ENCODE results near the gene NDE1.
"Not testable (repeated sequence)": the region's sequence is repeated elsewhere in the genome, so short reads cannot be mapped to it uniquely, and the experiment has no call there.

NDE1 gene

DNA sequence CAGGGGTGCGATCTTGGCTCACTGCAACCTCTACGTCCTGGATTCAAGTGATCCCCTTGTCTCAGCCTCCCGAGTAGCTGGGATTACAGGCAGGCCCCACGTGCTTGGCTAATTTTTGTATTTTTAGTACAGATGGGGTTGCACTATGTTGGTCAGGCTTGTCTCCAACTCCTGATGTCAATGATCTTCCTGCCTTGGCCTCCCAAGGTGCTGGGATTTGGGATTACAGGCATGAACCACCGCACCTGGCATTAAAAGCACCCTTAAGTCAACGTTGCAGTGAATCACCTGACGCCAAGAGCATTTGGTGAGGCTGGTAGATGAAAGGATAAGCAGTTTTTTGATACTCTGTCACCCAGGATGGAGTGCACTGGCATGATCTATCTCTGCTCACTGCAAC, 59.0 kb downstream of the NDE1 start:
- H3K4me3 ChIP-seq (ENCODE audit: low read length) = no peak overlapping the region
- TF ChIP-seq ZNF274 (IDR thresholded peaks at IDR 0.05; ENCODE audit: low read depth, low read length) = no peak

DNA sequence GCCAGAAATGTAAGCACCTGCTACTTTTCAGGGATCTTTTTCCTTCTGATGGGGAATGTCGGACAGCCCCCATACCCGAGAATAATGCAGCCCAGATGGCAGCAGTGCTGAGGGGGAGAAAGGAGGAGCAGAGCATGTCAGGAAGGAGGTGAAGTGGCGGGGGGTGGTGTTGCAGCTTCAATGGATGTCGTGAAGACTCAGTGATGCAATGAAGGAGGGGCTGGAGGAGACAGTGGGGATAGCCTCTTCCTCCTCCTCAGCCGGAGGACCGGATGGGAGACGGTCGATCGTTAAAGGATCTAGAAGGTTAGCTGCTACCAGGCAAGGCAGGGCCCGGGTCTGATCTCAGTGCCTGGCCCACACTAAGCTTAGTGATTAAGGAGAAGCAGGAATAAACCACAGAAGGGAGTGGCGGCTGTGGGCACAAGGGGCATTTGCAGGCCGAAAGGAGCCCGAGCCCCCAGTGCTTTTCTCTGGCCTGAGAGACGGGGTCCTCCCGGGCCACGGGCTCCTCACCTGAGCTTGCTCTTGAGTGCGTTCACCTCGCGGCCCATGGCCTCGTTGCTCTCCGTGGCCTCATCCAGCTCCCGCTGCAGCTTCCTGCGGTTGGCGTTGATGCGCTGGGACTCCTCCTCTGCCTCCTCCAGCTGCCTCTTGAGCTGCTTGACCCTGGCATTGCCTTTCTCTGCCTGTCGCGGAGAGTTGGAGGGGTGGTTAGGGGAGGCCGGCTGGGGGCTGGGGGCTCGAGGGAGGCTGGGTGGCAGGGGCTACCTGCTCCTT, 64.5 kb downstream of the NDE1 start:
- TF ChIP-seq ZNF274 (IDR thresholded peaks at IDR 0.05; ENCODE audit: low read depth, low read length) = no peak
- no peak overlapping the region for H3K4me3 ChIP-seq (ENCODE audit: low read length)

DNA sequence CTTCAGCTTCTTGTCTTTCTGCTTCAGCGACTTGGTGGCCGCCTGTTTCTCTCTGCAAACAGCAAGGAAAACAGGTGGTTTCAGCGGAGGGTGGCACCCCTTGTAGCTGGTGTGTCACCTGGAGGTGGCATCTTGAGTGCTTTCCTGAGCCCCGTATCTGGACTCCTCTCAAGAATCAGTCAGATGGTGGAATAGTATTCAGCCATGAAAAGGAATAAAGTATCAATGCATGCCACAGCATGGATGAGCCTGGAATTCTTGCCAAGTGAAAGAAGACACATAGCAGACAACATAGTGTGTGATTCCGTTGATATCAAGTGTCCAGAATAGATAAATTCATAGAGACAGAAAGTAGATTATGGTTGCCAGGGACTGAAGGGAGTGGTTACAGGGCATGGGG, 65.2 kb downstream of the NDE1 start:
- no peak overlapping the region for H3K4me3 ChIP-seq (ENCODE audit: low read length)
- no peak for TF ChIP-seq ZNF274 (IDR thresholded peaks at IDR 0.05; ENCODE audit: low read depth, low read length)

DNA sequence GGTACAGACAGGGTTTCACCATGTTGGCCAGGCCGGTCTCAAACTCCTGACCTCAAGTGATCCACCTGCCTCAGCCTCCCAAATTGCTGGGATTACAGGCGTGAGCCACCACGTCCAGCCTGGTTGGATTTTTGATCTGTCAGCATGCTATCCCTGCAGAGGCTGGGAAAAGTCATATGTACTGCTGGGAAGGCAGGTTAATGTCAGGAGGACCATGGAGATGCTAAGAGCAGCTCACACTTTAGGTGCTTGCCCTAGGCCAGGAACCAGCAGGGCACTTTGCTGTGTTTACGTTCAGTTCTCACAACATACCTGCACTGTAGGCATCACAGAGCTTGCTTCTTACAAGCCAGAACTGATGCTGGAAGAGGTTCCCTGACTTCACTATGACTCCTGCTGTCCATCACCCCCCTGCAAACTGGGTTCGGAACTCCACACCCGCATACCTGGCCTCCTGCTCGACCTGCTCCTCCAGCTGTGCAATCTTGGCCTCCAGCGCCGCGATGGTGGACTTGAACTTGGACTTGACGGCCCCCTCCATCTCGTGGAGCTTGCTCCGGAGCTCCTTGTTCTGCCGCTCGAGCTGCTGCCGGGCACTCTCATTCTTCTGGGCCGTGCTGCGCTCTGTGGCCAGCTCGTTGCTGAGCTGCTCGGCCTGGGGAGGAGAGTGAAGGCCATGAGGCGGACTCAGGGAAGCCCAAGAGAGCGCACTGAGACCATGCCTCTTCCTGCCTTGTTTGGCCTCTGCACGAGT, 66.8 kb downstream of the NDE1 start:
- no peak for TF ChIP-seq ZNF274 (IDR thresholded peaks at IDR 0.05; ENCODE audit: low read depth, low read length)
- H3K4me3 ChIP-seq (ENCODE audit: low read length) = no peak overlapping the region

DNA sequence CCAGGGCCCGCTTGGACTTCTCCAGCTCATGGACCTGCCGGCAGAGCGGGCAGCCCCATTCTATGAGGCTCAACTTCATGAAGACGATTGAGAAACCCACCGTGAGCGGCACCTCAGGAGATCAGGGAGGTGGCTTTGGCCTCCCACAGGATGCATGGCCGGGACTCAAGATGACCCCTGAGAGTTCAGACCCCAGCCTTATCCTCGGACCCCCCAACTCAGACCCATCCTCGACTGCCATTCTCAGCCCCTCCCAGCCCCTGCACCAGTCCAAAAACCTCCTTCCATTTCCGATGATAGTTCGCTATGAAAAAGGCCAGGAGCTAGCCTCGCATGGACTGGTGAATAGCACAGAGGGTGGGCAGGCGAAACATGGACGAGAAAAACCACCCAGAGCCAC, 71.0 kb downstream of the NDE1 start:
- TF ChIP-seq ZNF274 (IDR thresholded peaks at IDR 0.05; ENCODE audit: low read depth, low read length) = no peak
- H3K4me3 ChIP-seq (ENCODE audit: low read length) = no peak overlapping the region

DNA sequence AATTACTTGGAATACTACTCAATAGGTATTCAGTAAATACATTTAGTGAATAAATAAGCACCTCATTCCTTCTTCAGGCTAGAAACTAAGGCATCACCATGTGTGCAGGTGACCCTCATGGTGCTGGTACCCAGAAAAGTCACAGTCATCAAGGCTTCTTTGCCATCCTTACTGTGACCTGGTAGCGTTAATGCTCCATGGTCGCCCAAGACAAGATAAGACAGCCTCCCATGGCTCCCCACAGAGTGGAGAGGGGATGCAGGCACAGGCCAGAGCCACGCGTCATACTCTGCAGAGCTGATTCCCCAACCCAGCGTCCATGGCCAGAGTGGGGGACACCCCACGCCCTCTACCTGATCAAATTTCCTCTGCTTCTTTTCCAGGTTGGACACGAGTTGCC, 73.8 kb downstream of the NDE1 start:
- TF ChIP-seq ZNF274 (IDR thresholded peaks at IDR 0.05; ENCODE audit: low read depth, low read length) = no peak
- no peak overlapping the region for H3K4me3 ChIP-seq (ENCODE audit: low read length)

DNA sequence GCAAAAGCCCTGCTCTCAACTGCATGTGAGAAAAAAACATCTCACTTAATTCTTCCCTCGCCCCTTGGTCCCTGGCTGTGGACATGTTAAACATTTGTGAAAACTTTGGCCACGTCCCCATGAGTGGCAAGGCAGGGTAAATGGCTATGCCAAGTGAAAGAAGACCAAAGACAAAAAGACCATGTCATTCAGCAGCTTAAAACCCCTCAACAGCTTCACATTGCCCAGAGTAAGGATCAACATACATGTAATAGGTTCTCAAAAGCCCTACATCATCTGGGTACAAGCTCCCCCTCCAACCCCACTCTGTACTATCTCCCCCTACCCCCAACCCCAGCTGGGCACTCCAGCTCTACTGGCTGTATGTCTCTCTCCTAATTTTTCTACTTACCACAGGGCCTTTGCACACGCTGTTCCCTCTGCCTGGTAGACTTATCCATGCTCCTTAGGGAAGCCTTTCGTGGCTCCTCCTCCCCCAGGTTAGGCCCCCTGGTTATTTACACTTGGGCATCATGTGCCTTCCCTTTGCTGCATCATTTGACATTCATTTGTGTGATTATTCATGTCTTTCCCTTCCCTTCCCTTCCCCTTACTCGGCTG, 75.7 kb downstream of the NDE1 start:
- no peak for TF ChIP-seq ZNF274 (IDR thresholded peaks at IDR 0.05; ENCODE audit: low read depth, low read length)
- H3K4me3 ChIP-seq (ENCODE audit: low read length) = no peak overlapping the region

DNA sequence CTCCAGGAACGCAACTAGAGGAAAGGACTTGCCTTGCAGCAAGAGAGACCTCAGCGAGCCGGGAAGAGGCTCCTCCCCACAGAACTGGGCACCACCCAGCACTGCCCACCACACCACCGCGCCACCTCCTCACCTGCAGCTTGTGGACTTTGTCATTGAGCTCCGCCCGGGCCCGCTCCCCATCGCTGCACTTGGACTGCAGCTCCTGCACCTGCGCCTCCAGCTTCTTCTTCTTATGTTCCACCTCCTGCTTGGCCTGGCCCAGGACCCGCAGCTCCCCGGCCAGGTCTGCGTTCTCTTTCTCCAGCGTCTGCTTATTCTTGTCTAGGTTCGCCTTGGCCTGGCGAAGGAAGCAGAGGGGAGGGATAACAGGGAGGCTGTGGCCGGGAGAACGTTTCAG, 76.7 kb downstream of the NDE1 start:
- TF ChIP-seq ZNF274 (IDR thresholded peaks at IDR 0.05; ENCODE audit: low read depth, low read length) = no peak
- H3K4me3 ChIP-seq (ENCODE audit: low read length) = no peak overlapping the region

DNA sequence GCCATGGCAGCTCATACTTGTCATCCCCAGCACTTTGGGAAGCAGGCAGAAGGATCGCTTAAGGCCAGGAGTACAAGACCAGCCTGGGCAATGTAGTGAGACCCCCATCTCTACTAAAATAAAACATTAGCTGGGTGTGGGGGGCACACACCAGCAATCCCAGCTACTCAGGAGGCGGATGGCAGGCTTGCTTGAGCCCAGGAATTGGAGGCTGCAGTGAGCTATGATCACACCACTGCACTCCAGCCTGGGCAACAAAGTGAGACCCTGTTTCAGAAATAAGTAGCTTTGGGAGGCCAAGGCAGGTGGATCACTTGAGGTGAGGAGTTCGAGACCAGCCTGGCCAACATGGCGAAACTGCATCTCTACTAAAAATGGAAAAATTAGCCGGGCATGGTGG, 77.7 kb downstream of the NDE1 start:
- not testable (repeated sequence) for H3K4me3 ChIP-seq (ENCODE audit: low read length)

DNA sequence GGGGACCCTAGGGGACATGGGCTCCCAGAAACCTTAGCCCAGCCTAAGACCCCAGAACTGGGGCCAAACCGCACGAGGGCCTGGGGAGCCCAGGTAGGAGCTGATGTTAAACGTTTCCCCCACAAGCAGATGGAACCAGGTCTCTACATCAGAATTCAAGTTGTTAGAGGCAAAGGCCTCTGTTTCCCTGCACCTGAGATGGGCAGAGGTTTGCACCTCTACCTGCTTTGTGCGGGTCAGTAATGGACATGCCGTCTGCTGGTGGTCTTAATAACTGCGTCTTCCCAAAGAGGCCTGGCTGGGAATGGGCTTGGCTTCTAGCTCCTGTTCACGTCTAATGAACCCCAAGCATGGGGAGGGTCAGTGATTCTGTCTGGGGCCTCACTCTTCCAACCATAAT, 79.1 kb downstream of the NDE1 start:
- no peak for TF ChIP-seq ZNF274 (IDR thresholded peaks at IDR 0.05; ENCODE audit: low read depth, low read length)
- H3K4me3 ChIP-seq (ENCODE audit: low read length) = no peak overlapping the region

DNA sequence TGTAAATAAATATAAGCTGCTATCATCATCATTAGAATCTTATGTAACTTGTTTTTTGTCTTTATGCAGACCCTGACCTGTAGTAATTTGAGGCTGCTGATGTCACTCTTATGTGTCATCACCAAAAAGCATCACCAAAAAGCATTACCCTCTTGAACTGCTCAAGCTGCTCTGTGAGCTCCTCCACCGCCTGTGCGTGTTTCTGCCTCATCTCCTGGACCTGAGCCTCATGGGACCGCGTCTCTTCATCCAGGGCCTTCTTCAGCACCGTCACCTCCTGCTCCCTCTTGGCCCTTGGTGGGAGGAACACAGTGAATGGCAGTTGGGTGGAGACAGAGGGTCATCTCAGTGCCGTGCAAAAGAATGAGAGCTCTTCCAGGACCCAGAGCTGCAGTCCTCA, 82.4 kb downstream of the NDE1 start:
- no peak for TF ChIP-seq ZNF274 (IDR thresholded peaks at IDR 0.05; ENCODE audit: low read depth, low read length)
- H3K4me3 ChIP-seq (ENCODE audit: low read length) = no peak overlapping the region

DNA sequence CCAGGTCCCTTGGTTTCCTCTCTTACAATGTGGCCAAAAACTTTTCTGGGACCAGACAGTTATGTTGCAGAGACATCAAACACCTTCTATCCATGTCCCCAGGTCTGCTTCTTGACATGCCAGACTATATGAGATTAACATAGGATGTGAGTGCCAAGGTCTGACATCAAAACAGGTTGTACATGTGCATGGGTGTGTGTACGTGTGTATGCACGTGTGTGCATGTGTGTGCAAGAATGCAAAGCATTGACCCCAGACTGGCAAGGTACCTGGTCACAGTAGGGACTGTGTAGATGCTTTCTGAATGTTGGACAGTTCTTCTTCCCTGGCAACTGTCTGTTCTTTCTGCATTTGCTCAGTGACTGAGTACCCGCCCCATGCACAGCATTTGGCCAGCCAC, 85.6 kb downstream of the NDE1 start:
- H3K4me3 ChIP-seq (ENCODE audit: low read length) = no peak overlapping the region
- no peak for TF ChIP-seq ZNF274 (IDR thresholded peaks at IDR 0.05; ENCODE audit: low read depth, low read length)

DNA sequence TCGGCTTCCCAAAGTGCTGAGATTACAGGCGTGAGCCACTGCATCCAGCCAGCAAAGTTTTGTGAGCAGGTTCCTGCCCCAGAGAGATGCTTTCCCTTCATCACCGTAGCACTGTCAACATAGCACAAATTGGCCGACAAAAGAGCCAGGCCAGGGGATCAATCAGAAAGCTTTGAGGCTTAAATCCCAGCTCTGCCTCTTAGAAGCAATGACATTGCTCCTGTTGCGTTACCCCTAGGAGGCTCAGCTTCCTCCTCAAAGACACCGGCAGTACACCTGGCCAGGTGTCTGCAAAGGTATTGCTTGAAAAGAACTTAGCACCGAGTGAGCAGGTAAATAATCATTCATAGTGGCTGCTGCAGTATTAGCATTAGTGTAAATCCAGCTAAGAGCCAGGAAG, 86.5 kb downstream of the NDE1 start:
- TF ChIP-seq ZNF274 (IDR thresholded peaks at IDR 0.05; ENCODE audit: low read depth, low read length) = no peak
- H3K4me3 ChIP-seq (ENCODE audit: low read length) = no peak overlapping the region

DNA sequence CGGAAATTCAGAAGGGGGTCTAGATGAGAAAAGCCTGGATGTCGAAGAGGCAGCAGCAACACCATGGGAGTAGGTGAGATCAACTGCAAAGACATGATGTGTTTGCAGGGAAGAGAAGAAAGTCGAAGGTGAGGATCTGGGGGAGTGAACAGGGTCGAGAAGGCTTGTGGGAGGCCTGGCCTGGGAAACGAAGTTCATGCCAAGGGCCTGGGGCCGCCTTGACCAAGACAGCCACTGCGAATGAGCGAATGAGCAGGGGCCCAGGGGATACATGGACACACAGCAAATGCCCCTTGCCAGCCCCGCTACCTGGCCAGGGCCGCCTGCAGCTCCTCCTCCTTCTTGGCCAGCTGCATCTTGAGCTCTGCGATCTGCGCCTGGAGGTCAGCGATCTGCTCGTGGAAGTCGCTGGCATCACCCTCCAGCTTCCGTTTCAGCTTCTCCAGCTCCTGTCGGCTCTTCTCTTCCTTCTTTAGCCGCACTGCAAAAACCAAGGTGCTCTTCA, 87.1 kb downstream of the NDE1 start:
- no peak overlapping the region for H3K4me3 ChIP-seq (ENCODE audit: low read length)
- no peak for TF ChIP-seq ZNF274 (IDR thresholded peaks at IDR 0.05; ENCODE audit: low read depth, low read length)

DNA sequence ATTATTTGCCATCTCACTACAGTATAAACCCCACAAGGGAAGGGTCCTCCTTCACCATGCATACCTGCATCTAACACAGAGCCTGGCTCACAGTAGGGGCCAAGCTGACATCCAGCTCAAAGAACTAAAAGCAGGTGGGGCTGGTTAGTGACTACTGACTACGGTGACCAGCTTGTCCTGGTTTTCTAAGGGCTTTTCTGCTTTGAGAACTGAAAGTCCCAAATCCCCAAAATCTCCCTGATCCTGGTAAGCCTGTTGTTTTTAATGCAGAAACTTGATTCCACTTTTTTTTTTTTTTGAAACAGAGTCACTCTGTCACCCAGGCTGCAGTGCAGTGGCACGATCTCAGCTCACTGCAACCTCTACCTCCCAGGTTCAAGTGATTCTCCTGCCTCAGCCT, 89.4 kb downstream of the NDE1 start:
- TF ChIP-seq ZNF274 (IDR thresholded peaks at IDR 0.05; ENCODE audit: low read depth, low read length) = no peak
- H3K4me3 ChIP-seq (ENCODE audit: low read length) = no peak overlapping the region

All from GM08714 (cell line).